Natural killer cell (primary cell): ENCODE data around the gene SLC2A13. TPM values are rescaled to one million over a fixed set of nuclear protein-coding genes. Genes with fewer than 3 reads are reported as not detected.

ENCODE experiments used
- ATAC-seq, 3 donors: fragments of 150-1000 bp in 2 of 3; fragments of 200-7000 bp in 1 of 3; cut with Tn5 transposase; 1 replicate in 1 of 3; 2 replicates in 2 of 3; pipeline ENCODE4 v1.10.0; 2021; ENCODE audit warnings: mild to moderate bottlenecking in 2 of 3, moderate library complexity in 2 of 3
- DNase-seq, 2 donors: peaks; one replicate each; pipeline versions ENCODE4 v3.0.0 to v3.0.0-alpha.2; 2013 to 2021; ENCODE audit warnings: mixed read lengths in 1 of 2
- H3K27ac ChIP-seq: one replicate; pipeline ENCODE4 v1.5.1; 2013; ENCODE audit warnings: mild to moderate bottlenecking, low read length
- H3K27me3 ChIP-seq: one replicate; pipeline ENCODE4 v1.6.1; 2013; ENCODE audit warnings: low read length; ENCODE audit not compliant: control insufficient read depth, insufficient read depth
- H3K36me3 ChIP-seq: one replicate; pipeline ENCODE4 v1.6.1; 2013; ENCODE audit warnings: low read length; ENCODE audit not compliant: control insufficient read depth, insufficient read depth
- H3K4me1 ChIP-seq: one replicate; pipeline ENCODE4 v1.6.1; 2013; ENCODE audit warnings: low read length; ENCODE audit not compliant: control insufficient read depth, insufficient read depth
- H3K4me3 ChIP-seq: one replicate; pipeline ENCODE4 v1.5.1; 2013; ENCODE audit warnings: low read length
- H3K9me3 ChIP-seq: one replicate; pipeline ENCODE4 v1.6.1; 2013; ENCODE audit warnings: low read length; ENCODE audit not compliant: control insufficient read depth, insufficient read depth
- H3K27ac Mint-ChIP-seq, 2 donors: one replicate each; pipeline ENCODE4 v1.8.0; 2022; ENCODE audit warnings: mild to moderate bottlenecking in 2 of 2, mixed read lengths in 2 of 2, moderate library complexity in 1 of 2
- H3K27me3 Mint-ChIP-seq, 2 donors: one replicate each; pipeline ENCODE4 v1.8.0; 2022; ENCODE audit warnings: low read depth in 2 of 2, mixed read lengths in 2 of 2
- H3K36me3 Mint-ChIP-seq: one replicate; pipeline ENCODE4 v1.8.0; 2022; ENCODE audit warnings: mixed read lengths
- H3K4me1 Mint-ChIP-seq, 2 donors: one replicate each; pipeline ENCODE4 v1.8.0; 2022; ENCODE audit warnings: mixed read lengths in 2 of 2
- H3K4me3 Mint-ChIP-seq: one replicate; pipeline ENCODE4 v1.8.0; 2022; ENCODE audit warnings: mild to moderate bottlenecking, moderate library complexity, mixed read lengths
- H3K9me3 Mint-ChIP-seq, 2 donors: one replicate each; pipeline ENCODE4 v1.8.0; 2022; ENCODE audit warnings: mixed read lengths in 2 of 2
- CTCF ChIP-seq: fragments of 200-600 bp; IDR thresholded peaks from one replicate; pipeline ENCODE4 v1.8.0; 2022; ENCODE audit warnings: antibody characterized with exemption
- WGBS: methylation state at CpG from one replicate; pipeline ENCODE4 v1.1.7; 2013; ENCODE audit warnings: missing lambda C conversion rate; ENCODE audit not compliant: insufficient coverage; 5-methylcytosine and 5-hydroxymethylcytosine counted together
- intact Hi-C: fragments of 100-400 bp; cut with micrococcal nuclease; formaldehyde crosslinking; loops from one replicate; pipeline ENCODE4 v1.14.2; 2022
- total RNA-seq, 4 donors: library from RNA; stranded (reverse); fragments of 120-200 nt in 1 of 4; gene quantifications; one replicate each; pipeline versions ENCODE4 v1.2.3 to v1.2.4, GENCODE V29; 2013 to 2022

Gene SLC2A13
- total RNA-seq, 3 donors from 2014 or later (not counting 1 experiment from before 2014, with no cell fraction given): 6.0 to 10.9 (median 8.7) TPM

GRCh38 chr12:39773266-39773665 is 332.6 kb downstream of the SLC2A13 start:
- 100% methylated on average over 2 of the region's 2 CpGs for WGBS
- ATAC-seq: no peak
- no peak overlapping the region for H3K27ac Mint-ChIP-seq
- H3K27me3 Mint-ChIP-seq: no peaks in the 10 kb centered on the region
- no peak overlapping the region for H3K4me3 Mint-ChIP-seq
- H3K36me3 Mint-ChIP-seq: no peaks in the 10 kb centered on the region
- Histone ChIP-seq H3K4me1 (no peaks in the 10 kb centered on the region), H3K4me3 (no peak overlapping the region), H3K36me3 (no peaks in the 10 kb centered on the region), H3K9me3 (no peaks in the 10 kb centered on the region), H3K27ac (no peak overlapping the region), H3K27me3 (no peaks in the 10 kb centered on the region)
- no peaks in the 10 kb centered on the region for H3K4me1 Mint-ChIP-seq
- intact Hi-C loops: no loop called here
- H3K9me3 Mint-ChIP-seq: no peaks in the 10 kb centered on the region
- DNase-seq: no peak
- TF ChIP-seq CTCF: no peak

GRCh38 chr12:39772821-39773259 is 333.0 kb downstream of the SLC2A13 start:
- H3K27me3 ChIP-seq: no peaks in the 10 kb centered on the region
- no peaks in the 10 kb centered on the region for H3K4me1 ChIP-seq
- Mint-ChIP-seq H3K27ac (no peak overlapping the region), H3K27me3 (no peaks in the 10 kb centered on the region), H3K9me3 (no peaks in the 10 kb centered on the region), H3K36me3 (no peaks in the 10 kb centered on the region), H3K4me1 (no peaks in the 10 kb centered on the region), H3K4me3 (no peak overlapping the region)
- intact Hi-C loops: no loop called here
- DNase-seq: no peak
- WGBS: 90% methylated on average over 3 of the region's 3 CpGs
- H3K36me3 ChIP-seq: no peaks in the 10 kb centered on the region
- H3K4me3 ChIP-seq: no peak overlapping the region
- H3K27ac ChIP-seq: no peak overlapping the region
- H3K9me3 ChIP-seq: no peaks in the 10 kb centered on the region
- TF ChIP-seq CTCF: no peak
- no peak for ATAC-seq

GRCh38 chr12:39771456-39771855 is 334.4 kb downstream of the SLC2A13 start:
- Mint-ChIP-seq H3K4me1 (no peaks in the 10 kb centered on the region), H3K27me3 (no peaks in the 10 kb centered on the region), H3K4me3 (no peak overlapping the region), H3K27ac (no peak overlapping the region), H3K36me3 (no peaks in the 10 kb centered on the region), H3K9me3 (no peaks in the 10 kb centered on the region)
- no peak overlapping the region for H3K4me3 ChIP-seq
- no peaks in the 10 kb centered on the region for H3K36me3 ChIP-seq
- intact Hi-C loops: no loop called here
- no peaks in the 10 kb centered on the region for H3K9me3 ChIP-seq
- DNase-seq: no peak
- no peak for TF ChIP-seq CTCF
- ATAC-seq: no peak
- no peak overlapping the region for H3K27ac ChIP-seq
- 100% methylated on average over 1 of the region's 1 CpG for WGBS
- H3K27me3 ChIP-seq: no peaks in the 10 kb centered on the region
- no peaks in the 10 kb centered on the region for H3K4me1 ChIP-seq

- Mint-ChIP-seq H3K9me3 (no peaks in the 10 kb centered on the region), H3K4me1 (no peaks in the 10 kb centered on the region), H3K27ac (no peak overlapping the region), H3K4me3 (no peak overlapping the region), H3K36me3 (no peaks in the 10 kb centered on the region), H3K27me3 (no peaks in the 10 kb centered on the region)
- peak in 1 of 2 donors; percentile 44 for DNase-seq
- H3K27ac ChIP-seq: no peak overlapping the region
- WGBS: 61% methylated on average over 3 of the region's 3 CpGs
- H3K9me3 ChIP-seq: no peaks in the 10 kb centered on the region
- no peaks in the 10 kb centered on the region for H3K36me3 ChIP-seq
- TF ChIP-seq CTCF: peak; percentile 47
- H3K27me3 ChIP-seq: no peaks in the 10 kb centered on the region
- no peaks in the 10 kb centered on the region for H3K4me1 ChIP-seq
- H3K4me3 ChIP-seq: no peak overlapping the region
- ATAC-seq: peak in 1 of 3 donors; percentile 66
- intact Hi-C loops: loop anchor here (1.0 kb wide), 1 partner anchor 342 kb away; no protein-coding TSS in a partner anchor
Measured at GRCh38 chr12:39764944-39765560, 340.8 kb downstream of the SLC2A13 start.
